T-helper 1 cell treated with Interleukin-12 subunit alpha and Interleukin-12 subunit beta and Interleukin-4 antibody, amounts not matched to agents 30 μg/mL and 1 μg/mL, for 36 hours (primary cell): ENCODE measurements around the gene ARHGEF26.

Experiments used
- H3K27ac Mint-ChIP-seq: one replicate; pipeline ENCODE4 v1.8.0; 2021; ENCODE audit warnings: mild to moderate bottlenecking, mixed read lengths
- H3K27me3 Mint-ChIP-seq: one replicate; pipeline ENCODE4 v1.8.0; 2021; ENCODE audit warnings: low read depth, mixed read lengths
- H3K36me3 Mint-ChIP-seq: one replicate; pipeline ENCODE4 v1.8.0; 2021; ENCODE audit warnings: low read depth, mixed read lengths
- H3K4me1 Mint-ChIP-seq: one replicate; pipeline ENCODE4 v1.8.0; 2021; ENCODE audit warnings: low read depth, mixed read lengths
- H3K4me3 Mint-ChIP-seq: one replicate; pipeline ENCODE4 v1.8.0; 2021; ENCODE audit warnings: mild to moderate bottlenecking, moderate library complexity, mixed read lengths
- H3K9me3 Mint-ChIP-seq: one replicate; pipeline ENCODE4 v1.8.0; 2021; ENCODE audit warnings: mixed read lengths

ARHGEF26 gene

GRCh38 chr3:154192225-154192624 is 71.0 kb downstream of the ARHGEF26 start:
- Mint-ChIP-seq H3K27me3 (no peaks in the 10 kb centered on the region), H3K9me3 (no peaks in the 10 kb centered on the region), H3K36me3 (no peaks in the 10 kb centered on the region), H3K27ac (no peak overlapping the region), H3K4me1 (peaks cover 1% of the 10 kb centered on the region), H3K4me3 (no peak overlapping the region)

- Mint-ChIP-seq H3K9me3 (no peaks in the 10 kb centered on the region), H3K36me3 (no peaks in the 10 kb centered on the region), H3K4me3 (no peak overlapping the region), H3K27ac (no peak overlapping the region), H3K27me3 (no peaks in the 10 kb centered on the region), H3K4me1 (peaks cover 1% of the 10 kb centered on the region)
These were observed 71.9 kb downstream of the ARHGEF26 start for GRCh38 chr3:154193000-154193615.

- H3K9me3 Mint-ChIP-seq: no peaks in the 10 kb centered on the region
- H3K27me3 Mint-ChIP-seq: no peaks in the 10 kb centered on the region
- no peak overlapping the region for H3K4me3 Mint-ChIP-seq
- no peaks in the 10 kb centered on the region for H3K36me3 Mint-ChIP-seq
- H3K4me1 Mint-ChIP-seq: no peaks in the 10 kb centered on the region
- no peak overlapping the region for H3K27ac Mint-ChIP-seq
These were observed 73.7 kb downstream of the ARHGEF26 start for GRCh38 chr3:154194877-154195276.

DNA sequence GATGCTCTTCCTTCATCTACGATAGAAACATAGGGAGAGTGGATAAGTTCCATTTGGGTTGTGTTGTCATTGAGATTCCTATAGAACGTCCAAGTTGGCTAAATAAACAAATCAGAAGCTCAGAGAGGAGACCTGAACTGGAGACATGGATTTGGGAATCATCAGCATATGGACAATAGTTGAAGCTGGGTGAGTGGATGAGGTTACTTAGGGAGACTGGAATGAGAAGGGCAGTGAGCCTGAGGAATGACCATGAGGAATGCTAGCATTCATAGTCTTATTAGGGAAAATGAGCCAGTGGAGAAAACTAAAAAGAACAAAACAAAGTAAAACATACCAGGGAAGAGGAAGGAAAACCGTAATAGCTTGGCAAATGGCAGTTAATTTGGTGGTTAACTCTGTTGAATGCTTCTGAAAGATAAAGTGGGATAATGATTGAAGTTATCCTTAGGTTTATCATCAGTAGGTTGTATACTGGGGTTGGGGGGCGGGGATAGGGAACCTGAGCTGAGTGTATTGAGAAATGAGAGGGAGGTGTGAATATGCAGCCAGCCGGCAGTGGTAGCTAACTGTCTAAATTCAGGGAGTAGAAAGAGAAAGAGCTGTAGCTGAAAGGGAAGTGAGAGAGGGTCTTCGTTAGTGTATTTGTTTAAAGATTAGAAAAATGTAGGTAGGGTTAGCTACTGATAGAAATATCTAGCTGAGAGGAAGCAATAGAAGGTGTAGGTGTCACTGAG is 74.6 kb downstream of the ARHGEF26 start:
- no peaks in the 10 kb centered on the region for H3K27me3 Mint-ChIP-seq
- H3K36me3 Mint-ChIP-seq: no peaks in the 10 kb centered on the region
- H3K9me3 Mint-ChIP-seq: no peaks in the 10 kb centered on the region
- no peaks in the 10 kb centered on the region for H3K4me1 Mint-ChIP-seq
- no peak overlapping the region for H3K27ac Mint-ChIP-seq
- no peak overlapping the region for H3K4me3 Mint-ChIP-seq

- H3K9me3 Mint-ChIP-seq: no peaks in the 10 kb centered on the region
- H3K36me3 Mint-ChIP-seq: no peaks in the 10 kb centered on the region
- H3K27ac Mint-ChIP-seq: no peak overlapping the region
- no peaks in the 10 kb centered on the region for H3K4me1 Mint-ChIP-seq
- no peak overlapping the region for H3K4me3 Mint-ChIP-seq
- H3K27me3 Mint-ChIP-seq: no peaks in the 10 kb centered on the region
These were observed 76.6 kb downstream of the ARHGEF26 start for GRCh38 chr3:154197751-154198150.

- Mint-ChIP-seq H3K36me3 (no peaks in the 10 kb centered on the region), H3K4me1 (no peaks in the 10 kb centered on the region), H3K9me3 (no peaks in the 10 kb centered on the region), H3K27ac (no peak overlapping the region), H3K4me3 (no peak overlapping the region), H3K27me3 (peaks cover 5% of the 10 kb centered on the region)
These were observed 88.3 kb downstream of the ARHGEF26 start for GRCh38 chr3:154209499-154209898.

DNA sequence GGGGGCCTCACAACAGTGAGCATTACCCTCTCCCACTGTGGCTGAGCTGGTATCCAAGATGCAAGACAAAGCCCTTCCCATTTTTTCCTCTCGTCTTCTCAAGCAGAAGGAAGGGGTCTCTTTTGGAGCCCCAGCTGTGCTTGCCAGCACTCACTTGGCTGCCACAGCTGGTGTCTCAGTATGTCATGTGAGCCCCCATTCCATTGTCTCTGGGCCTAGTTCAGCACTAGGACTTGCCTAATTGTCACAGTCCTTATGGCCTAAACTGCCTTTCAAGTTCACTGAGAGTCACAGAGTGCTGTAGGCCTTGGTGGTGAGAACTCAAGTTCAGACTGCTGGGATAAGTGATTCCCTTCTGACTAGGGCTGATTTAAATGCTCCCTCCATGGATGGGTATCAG is 89.8 kb downstream of the ARHGEF26 start:
- H3K27me3 Mint-ChIP-seq: peaks cover 5% of the 10 kb centered on the region
- H3K4me1 Mint-ChIP-seq: no peaks in the 10 kb centered on the region
- no peak overlapping the region for H3K4me3 Mint-ChIP-seq
- no peaks in the 10 kb centered on the region for H3K36me3 Mint-ChIP-seq
- H3K27ac Mint-ChIP-seq: no peak overlapping the region
- H3K9me3 Mint-ChIP-seq: no peaks in the 10 kb centered on the region

GRCh38 chr3:154214306-154214705 is 93.1 kb downstream of the ARHGEF26 start:
- Mint-ChIP-seq H3K4me1 (no peaks in the 10 kb centered on the region), H3K27ac (no peak overlapping the region), H3K4me3 (no peak overlapping the region), H3K9me3 (no peaks in the 10 kb centered on the region), H3K27me3 (peaks cover 5% of the 10 kb centered on the region), H3K36me3 (no peaks in the 10 kb centered on the region)

GRCh38 chr3:154217671-154218070 is 96.5 kb downstream of the ARHGEF26 start:
- Mint-ChIP-seq H3K4me3 (no peak overlapping the region), H3K9me3 (no peaks in the 10 kb centered on the region), H3K27me3 (peaks cover 7% of the 10 kb centered on the region), H3K4me1 (no peaks in the 10 kb centered on the region), H3K36me3 (no peaks in the 10 kb centered on the region), H3K27ac (no peak overlapping the region)

DNA sequence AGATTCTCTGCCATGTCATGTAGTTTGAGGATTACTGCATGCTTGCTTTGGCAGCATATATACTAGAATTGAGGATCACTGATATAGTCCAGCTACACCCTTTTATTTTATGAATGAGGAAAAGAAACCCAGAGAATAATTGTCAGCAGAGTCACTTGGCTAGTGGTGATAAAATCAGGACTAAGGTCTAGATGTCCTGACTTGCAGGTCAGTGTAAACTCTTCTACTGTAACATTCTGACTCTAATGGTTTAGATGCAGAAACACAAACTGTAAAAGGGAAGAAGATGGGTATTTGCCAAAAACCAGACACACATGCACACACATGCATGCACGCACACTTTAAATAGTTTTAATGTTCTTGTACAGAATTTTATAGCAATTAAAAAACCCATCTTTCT is 97.5 kb downstream of the ARHGEF26 start:
- H3K27me3 Mint-ChIP-seq: peaks cover 8% of the 10 kb centered on the region
- H3K27ac Mint-ChIP-seq: no peak overlapping the region
- no peaks in the 10 kb centered on the region for H3K36me3 Mint-ChIP-seq
- H3K9me3 Mint-ChIP-seq: no peaks in the 10 kb centered on the region
- H3K4me1 Mint-ChIP-seq: no peaks in the 10 kb centered on the region
- no peak overlapping the region for H3K4me3 Mint-ChIP-seq

DNA sequence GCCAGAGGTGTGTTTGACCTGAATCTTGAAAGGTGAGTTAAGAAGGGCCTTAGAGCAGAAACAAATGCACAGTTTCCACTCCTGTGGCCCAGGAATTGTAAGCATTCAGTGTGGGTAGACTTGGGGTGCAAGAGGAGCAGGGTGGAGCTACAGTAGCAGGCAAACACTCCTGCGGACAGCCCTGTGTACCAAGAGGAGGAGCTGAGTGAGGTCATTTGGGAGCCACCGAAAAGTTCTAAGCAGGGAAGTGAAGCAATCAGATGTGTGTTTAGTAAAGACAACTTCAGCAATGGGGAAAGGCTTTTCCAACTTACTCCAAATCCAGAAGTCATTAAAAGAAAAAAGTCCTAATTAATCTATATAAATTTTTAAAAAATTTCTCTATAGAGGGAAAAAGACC is 99.3 kb downstream of the ARHGEF26 start:
- H3K36me3 Mint-ChIP-seq: no peaks in the 10 kb centered on the region
- no peak overlapping the region for H3K4me3 Mint-ChIP-seq
- H3K4me1 Mint-ChIP-seq: no peaks in the 10 kb centered on the region
- no peaks in the 10 kb centered on the region for H3K9me3 Mint-ChIP-seq
- H3K27me3 Mint-ChIP-seq: peaks cover 3% of the 10 kb centered on the region
- H3K27ac Mint-ChIP-seq: no peak overlapping the region

GRCh38 chr3:154223519-154223918 is 102.3 kb downstream of the ARHGEF26 start:
- H3K27me3 Mint-ChIP-seq: peaks cover 6% of the 10 kb centered on the region
- H3K27ac Mint-ChIP-seq: no peak overlapping the region
- no peaks in the 10 kb centered on the region for H3K36me3 Mint-ChIP-seq
- no peak overlapping the region for H3K4me3 Mint-ChIP-seq
- H3K9me3 Mint-ChIP-seq: no peaks in the 10 kb centered on the region
- no peaks in the 10 kb centered on the region for H3K4me1 Mint-ChIP-seq

GRCh38 chr3:154224366-154224765 is 103.2 kb downstream of the ARHGEF26 start:
- H3K36me3 Mint-ChIP-seq: no peaks in the 10 kb centered on the region
- peaks cover 6% of the 10 kb centered on the region for H3K27me3 Mint-ChIP-seq
- no peak overlapping the region for H3K4me3 Mint-ChIP-seq
- no peaks in the 10 kb centered on the region for H3K9me3 Mint-ChIP-seq
- no peaks in the 10 kb centered on the region for H3K4me1 Mint-ChIP-seq
- no peak overlapping the region for H3K27ac Mint-ChIP-seq

GRCh38 chr3:154224866-154225265 is 103.7 kb downstream of the ARHGEF26 start:
- no peak overlapping the region for H3K27ac Mint-ChIP-seq
- no peaks in the 10 kb centered on the region for H3K9me3 Mint-ChIP-seq
- H3K4me1 Mint-ChIP-seq: no peaks in the 10 kb centered on the region
- no peak overlapping the region for H3K4me3 Mint-ChIP-seq
- peaks cover 6% of the 10 kb centered on the region for H3K27me3 Mint-ChIP-seq
- H3K36me3 Mint-ChIP-seq: no peaks in the 10 kb centered on the region

GRCh38 chr3:154225536-154225935 is 104.3 kb downstream of the ARHGEF26 start:
- no peaks in the 10 kb centered on the region for H3K36me3 Mint-ChIP-seq
- H3K4me1 Mint-ChIP-seq: no peaks in the 10 kb centered on the region
- peaks cover 6% of the 10 kb centered on the region for H3K27me3 Mint-ChIP-seq
- H3K27ac Mint-ChIP-seq: no peak overlapping the region
- H3K4me3 Mint-ChIP-seq: no peak overlapping the region
- H3K9me3 Mint-ChIP-seq: no peaks in the 10 kb centered on the region
